Activated naive CD8-positive, alpha-beta T cell treated with anti-CD3 and anti-CD28 coated beads, Interleukin-2, amount 50 U/mL, for 24 hours (primary cell): Measurements from ENCODE around the gene ESYT1.
A peak's percentile ranks its signal among the peaks of the same experiment; 100 is the strongest.

Experiments
- ATAC-seq: fragments of 150-1000 bp; cut with Tn5 transposase; one replicate; pipeline ENCODE4 v1.10.0; 2021
- DNase-seq: peaks from one replicate; pipeline ENCODE4 v3.0.0; 2021
- H3K27ac Mint-ChIP-seq: one replicate; pipeline ENCODE4 v1.8.0; 2021; ENCODE audit warnings: mild to moderate bottlenecking, mixed read lengths
- H3K27me3 Mint-ChIP-seq: one replicate; pipeline ENCODE4 v1.8.0; 2021; ENCODE audit warnings: mixed read lengths
- H3K36me3 Mint-ChIP-seq: one replicate; pipeline ENCODE4 v1.8.0; 2021; ENCODE audit warnings: low read depth, mixed read lengths
- H3K4me1 Mint-ChIP-seq: one replicate; pipeline ENCODE4 v1.8.0; 2021; ENCODE audit warnings: mixed read lengths
- H3K4me3 Mint-ChIP-seq: one replicate; pipeline ENCODE4 v1.8.0; 2021; ENCODE audit warnings: mild to moderate bottlenecking, moderate library complexity, mixed read lengths
- H3K9me3 Mint-ChIP-seq: one replicate; pipeline ENCODE4 v1.8.0; 2021; ENCODE audit warnings: mixed read lengths

ESYT1 gene

GRCh38 chr12:56129942-56130495 is 2.0 kb downstream of the ESYT1 start:
- ATAC-seq = no peak
- Mint-ChIP-seq H3K4me3 (peak overlapping the region; percentile 93), H3K27me3 (no peaks in the 10 kb centered on the region), H3K9me3 (no peaks in the 10 kb centered on the region), H3K36me3 (peaks cover 52% of the 10 kb centered on the region), H3K27ac (peak overlapping the region; percentile 90), H3K4me1 (peaks cover 65% of the 10 kb centered on the region)
- DNase-seq = no peak

GRCh38 chr12:56130876-56131275 is 2.8 kb downstream of the ESYT1 start:
- Mint-ChIP-seq H3K9me3 (no peaks in the 10 kb centered on the region), H3K4me3 (peak overlapping the region; percentile 93), H3K27ac (peak overlapping the region; percentile 90), H3K36me3 (peaks cover 55% of the 10 kb centered on the region), H3K4me1 (peaks cover 65% of the 10 kb centered on the region), H3K27me3 (no peaks in the 10 kb centered on the region)
- DNase-seq (no peak), ATAC-seq (no peak)

GRCh38 chr12:56134897-56135296 is 6.8 kb downstream of the ESYT1 start:
- H3K27me3 Mint-ChIP-seq = no peaks in the 10 kb centered on the region
- ATAC-seq = no peak
- H3K4me1 Mint-ChIP-seq = peaks cover 65% of the 10 kb centered on the region
- H3K27ac Mint-ChIP-seq = no peak overlapping the region
- DNase-seq = no peak
- H3K4me3 Mint-ChIP-seq = no peak overlapping the region
- no peaks in the 10 kb centered on the region for H3K9me3 Mint-ChIP-seq
- H3K36me3 Mint-ChIP-seq = peaks cover 85% of the 10 kb centered on the region

- Mint-ChIP-seq H3K4me1 (peaks cover 50% of the 10 kb centered on the region), H3K4me3 (no peak overlapping the region), H3K9me3 (no peaks in the 10 kb centered on the region), H3K27me3 (no peaks in the 10 kb centered on the region), H3K27ac (peak overlapping the region; percentile 7), H3K36me3 (peaks cover 77% of the 10 kb centered on the region)
- ATAC-seq (no peak), DNase-seq (no peak)
Measured at GRCh38 chr12:56137853-56138571, 9.9 kb downstream of the ESYT1 start.

GRCh38 chr12:56141946-56142784 is 14.1 kb downstream of the ESYT1 start:
- no peak for DNase-seq
- no peak for ATAC-seq
- Mint-ChIP-seq H3K4me3 (no peak overlapping the region), H3K27me3 (no peaks in the 10 kb centered on the region), H3K9me3 (no peaks in the 10 kb centered on the region), H3K36me3 (peaks cover 69% of the 10 kb centered on the region), H3K4me1 (peaks cover 30% of the 10 kb centered on the region), H3K27ac (no peak overlapping the region)

- H3K9me3 Mint-ChIP-seq = no peaks in the 10 kb centered on the region
- H3K36me3 Mint-ChIP-seq = peaks cover 59% of the 10 kb centered on the region
- DNase-seq = no peak
- peaks cover 22% of the 10 kb centered on the region for H3K4me1 Mint-ChIP-seq
- ATAC-seq = peak; percentile 53
- no peak overlapping the region for H3K4me3 Mint-ChIP-seq
- H3K27ac Mint-ChIP-seq = peak overlapping the region; percentile 68
- H3K27me3 Mint-ChIP-seq = no peaks in the 10 kb centered on the region
Measured at GRCh38 chr12:56143217-56143616, 15.2 kb downstream of the ESYT1 start.

- H3K4me1 Mint-ChIP-seq = peaks cover 16% of the 10 kb centered on the region
- peak overlapping the region; percentile 68 for H3K27ac Mint-ChIP-seq
- ATAC-seq (no peak), DNase-seq (no peak)
- no peaks in the 10 kb centered on the region for H3K27me3 Mint-ChIP-seq
- H3K36me3 Mint-ChIP-seq = peaks cover 52% of the 10 kb centered on the region
- no peaks in the 10 kb centered on the region for H3K9me3 Mint-ChIP-seq
- H3K4me3 Mint-ChIP-seq = no peak overlapping the region
Measured at GRCh38 chr12:56143870-56144269, 15.8 kb downstream of the ESYT1 start.

GRCh38 chr12:56145217-56145616 is 17.1 kb downstream of the ESYT1 start:
- Mint-ChIP-seq H3K36me3 (peaks cover 43% of the 10 kb centered on the region), H3K9me3 (no peaks in the 10 kb centered on the region)
- ATAC-seq = no peak

GRCh38 chr12:56146492-56147460 is 18.7 kb downstream of the ESYT1 start:
- peaks cover 32% of the 10 kb centered on the region for H3K36me3 Mint-ChIP-seq
- H3K4me3 Mint-ChIP-seq = no peak overlapping the region
- peaks cover 31% of the 10 kb centered on the region for H3K4me1 Mint-ChIP-seq
- DNase-seq (no peak), ATAC-seq (no peak)
- no peaks in the 10 kb centered on the region for H3K27me3 Mint-ChIP-seq
- H3K9me3 Mint-ChIP-seq = no peaks in the 10 kb centered on the region
- no peak overlapping the region for H3K27ac Mint-ChIP-seq

More at GRCh38 chr12:56145217-56145616, 17.1 kb downstream of the ESYT1 start:
- DNase-seq = no peak
- Mint-ChIP-seq H3K27ac (no peak overlapping the region), H3K4me3 (no peak overlapping the region), H3K4me1 (peaks cover 17% of the 10 kb centered on the region), H3K27me3 (no peaks in the 10 kb centered on the region)

- Mint-ChIP-seq H3K4me3 (peak overlapping the region; percentile 85), H3K27me3 (no peaks in the 10 kb centered on the region), H3K36me3 (peaks cover 6% of the 10 kb centered on the region), H3K9me3 (no peaks in the 10 kb centered on the region), H3K27ac (peak overlapping the region; percentile 98), H3K4me1 (peaks cover 36% of the 10 kb centered on the region)
- no peak for DNase-seq
- no peak for ATAC-seq
Measured at GRCh38 chr12:56150563-56150962, 22.5 kb downstream of the ESYT1 start.

GRCh38 chr12:56151672-56152131 is 23.6 kb downstream of the ESYT1 start:
- Mint-ChIP-seq H3K4me1 (peaks cover 39% of the 10 kb centered on the region), H3K9me3 (no peaks in the 10 kb centered on the region), H3K27ac (peak overlapping the region; percentile 98), H3K4me3 (peak overlapping the region; percentile 85), H3K36me3 (peaks cover 8% of the 10 kb centered on the region), H3K27me3 (no peaks in the 10 kb centered on the region)
- peak; percentile 74 for DNase-seq
- ATAC-seq = peak; percentile 72

GRCh38 chr12:56152132-56152755 is 24.2 kb downstream of the ESYT1 start, which contains the start of gene MYL6B:
Gene MYL6B (plus strand): TSS chr12:56152587. CDS start chr12:56153919, 1,332 bp downstream.
- H3K27ac Mint-ChIP-seq = peak within 1 kb of the TSS; percentile 98
- H3K9me3 Mint-ChIP-seq = no peaks in the 10 kb centered on the region
- peak; percentile 94 for DNase-seq
- peaks cover 9% of the 10 kb centered on the region for H3K36me3 Mint-ChIP-seq
- peak; percentile 88 for ATAC-seq
- peak within 1 kb of the TSS; percentile 85 for H3K4me3 Mint-ChIP-seq
- peaks cover 42% of the 10 kb centered on the region for H3K4me1 Mint-ChIP-seq
- no peaks in the 10 kb centered on the region for H3K27me3 Mint-ChIP-seq
